LNCaP clone FGC (cell line): ENCODE data around the gene ARL6IP1.
"Not testable (repeated sequence)": the region's sequence is repeated elsewhere in the genome, so short reads cannot be mapped to it uniquely, and the experiment has no call there.

Experiments used
- DNase-seq: peaks from one replicate; pipeline ENCODE4 v3.0.0-alpha.2; 2011; ENCODE audit warnings: low read depth
- H3K4me3 ChIP-seq: 2 replicates; pipeline ENCODE4 v1.5.1; 2011; ENCODE audit warnings: mild to moderate bottlenecking, low read depth, low read length, control low read depth
- CTCF ChIP-seq: IDR thresholded peaks from 2 replicates; pipeline ENCODE4 v1.5.1; 2012; ENCODE audit warnings: mild to moderate bottlenecking; ENCODE audit not compliant: control insufficient read depth, insufficient read depth; ENCODE audit errors: extremely low read depth

ARL6IP1 gene

GRCh38 chr16:18789850-18790706 lies 11.3 kb downstream of the ARL6IP1 start, which contains the start of gene RPS15A:
TSS of gene RPS15A (minus strand) at chr16:18790334. CDS start at chr16:18789113, 1,221 bp downstream.
- no peak for TF ChIP-seq CTCF
- H3K4me3 ChIP-seq: peak within 1 kb of the TSS; percentile 100
- DNase-seq: peak; percentile 97

- no peak for DNase-seq
- peak overlapping the region; percentile 100 for H3K4me3 ChIP-seq
- no peak for TF ChIP-seq CTCF
Observed at GRCh38 chr16:18789515-18789849, 11.9 kb downstream of the ARL6IP1 start.

- no peak for DNase-seq
- H3K4me3 ChIP-seq: peak overlapping the region; percentile 100
- TF ChIP-seq CTCF: no peak
Observed at GRCh38 chr16:18788828-18789514, 12.4 kb downstream of the ARL6IP1 start.

DNA sequence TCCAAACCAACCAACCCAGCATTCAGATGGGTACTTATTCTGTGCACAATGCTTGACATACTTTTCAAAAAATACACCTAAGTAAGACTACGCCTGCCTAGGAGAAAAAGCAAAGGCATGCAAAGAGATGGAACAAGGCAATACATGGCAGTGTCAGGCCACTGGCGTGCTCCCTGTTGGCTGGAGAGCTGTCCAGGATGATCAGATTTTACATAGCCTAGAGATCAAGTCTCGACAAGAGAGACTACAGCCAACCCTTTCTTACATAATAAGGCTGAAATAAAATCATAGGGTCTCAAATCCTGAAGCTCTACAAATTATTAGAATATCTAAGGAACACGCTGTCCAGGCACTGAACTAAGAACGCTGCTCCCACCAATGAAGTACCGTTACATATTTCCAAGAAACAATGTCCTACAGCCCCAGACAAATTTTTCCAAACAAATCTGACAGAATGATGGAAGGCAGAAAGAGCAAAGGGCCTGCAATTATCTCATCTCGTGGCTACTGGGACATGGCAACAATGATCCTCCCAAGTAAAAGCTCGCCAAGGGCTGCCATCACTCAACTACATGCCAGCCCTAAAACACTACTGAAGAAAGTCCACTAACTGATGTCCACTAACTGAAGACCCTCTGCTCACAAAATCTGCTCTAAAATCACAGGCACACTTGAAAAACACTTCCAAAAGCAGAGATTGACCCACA lies 16.3 kb downstream of the ARL6IP1 start:
- H3K4me3 ChIP-seq: no peak overlapping the region
- no peak for DNase-seq
- no peak for TF ChIP-seq CTCF

DNA sequence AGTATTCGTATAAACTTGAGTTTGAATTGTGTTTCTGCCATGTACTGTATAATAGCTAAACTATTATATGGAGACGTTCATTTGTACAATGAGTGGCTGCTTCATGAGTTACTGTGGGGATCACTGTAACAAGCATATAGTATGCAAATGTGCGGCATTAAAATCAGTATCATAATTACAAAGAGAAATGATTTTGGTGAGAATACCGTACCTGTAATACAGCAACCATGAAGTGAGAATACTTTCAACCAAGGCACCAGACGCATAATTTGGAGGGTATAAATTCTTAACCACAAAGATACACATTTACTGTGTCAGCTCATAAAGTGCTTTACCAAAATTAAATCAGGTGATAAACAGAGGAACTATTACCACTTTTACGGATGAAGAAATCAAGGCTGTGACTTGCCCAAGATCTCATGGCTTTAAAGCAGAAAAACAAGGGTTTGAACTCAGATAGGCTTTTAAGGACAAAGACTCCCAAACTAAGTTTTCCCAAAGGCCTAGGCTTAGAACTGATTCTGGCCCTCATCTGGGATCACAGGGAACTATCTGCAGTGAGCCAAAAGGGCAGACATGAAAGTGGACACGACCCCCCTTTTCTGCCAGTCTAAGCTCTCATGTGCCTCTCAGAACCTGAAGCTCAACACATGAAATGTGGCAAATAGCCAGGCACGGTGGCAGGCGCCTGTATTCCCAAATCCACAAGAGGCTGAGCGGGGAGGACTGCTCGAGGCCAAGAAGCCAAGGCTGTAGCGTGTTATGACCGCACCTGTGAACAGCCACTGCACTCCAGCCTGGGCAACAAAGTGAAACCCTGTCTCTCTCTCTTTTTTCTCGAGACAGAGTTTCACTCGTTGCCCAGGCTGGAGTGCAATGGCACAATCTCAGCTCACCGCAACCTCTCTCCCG lies 17.7 kb downstream of the ARL6IP1 start:
- H3K4me3 ChIP-seq: no peak overlapping the region
- TF ChIP-seq CTCF: no peak
- DNase-seq: no peak

- no peak for TF ChIP-seq CTCF
- DNase-seq: no peak
- no peak overlapping the region for H3K4me3 ChIP-seq
Observed at GRCh38 chr16:18782697-18783429, 18.5 kb downstream of the ARL6IP1 start.

DNA sequence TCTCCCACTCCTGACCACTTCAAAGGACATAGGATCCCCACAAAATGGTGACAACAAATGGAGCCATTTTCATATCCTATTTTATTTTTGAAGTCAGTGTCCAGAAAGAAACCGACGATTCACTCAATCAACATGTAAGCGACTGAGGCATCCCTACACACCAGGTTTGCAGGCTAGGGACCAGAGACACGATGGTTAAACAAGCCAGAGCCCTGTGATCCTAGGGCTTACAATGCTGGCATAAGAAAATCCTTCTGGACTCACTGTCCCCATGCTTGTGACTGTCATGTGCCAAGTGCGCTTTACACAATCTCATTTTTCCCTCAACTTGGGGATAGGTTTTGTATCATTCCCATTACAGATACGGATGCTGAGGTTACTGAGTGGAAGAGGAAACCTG lies 20.1 kb downstream of the ARL6IP1 start:
- H3K4me3 ChIP-seq, DNase-seq: not testable (repeated sequence)

- not testable (repeated sequence) for H3K4me3 ChIP-seq, DNase-seq
Observed at GRCh38 chr16:18780460-18781026, 20.8 kb downstream of the ARL6IP1 start.

- DNase-seq, H3K4me3 ChIP-seq: not testable (repeated sequence)
Observed at GRCh38 chr16:18777664-18778063, 23.7 kb downstream of the ARL6IP1 start.
